HEK293 (cell line): Measurements from ENCODE around the gene JAKMIP1.

ENCODE experiments used
- CTCF ChIA-PET: fragments of 350-600 bp; formaldehyde crosslinking; extraction: SDS; loops from one replicate; lab custom pipeline; 2021; ENCODE audit warnings: antibody characterized with exemption; lab: Yijun Ruan, JAX
- POLR2A ChIA-PET: fragments of 300-600 bp; formaldehyde crosslinking; extraction: SDS; loops from one replicate; lab custom pipeline; 2020; ENCODE audit warnings: antibody characterized with exemption, inconsistent platforms; lab: Yijun Ruan, JAX
- H3K27ac ChIP-seq: fragments of 200-500 bp; sonication (Bioruptor generic); 2 replicates; pipeline ENCODE4 v1.5.1; 2014; ENCODE audit warnings: low read depth, low read length, control low read depth, inconsistent platforms; ENCODE audit errors: extremely low read depth
- H3K36me3 ChIP-seq, 2 experiments: fragments of 200-500 bp in 1 of 2; sonication (Bioruptor generic) in 1 of 2; 1 replicate in 1 of 2; 2 replicates in 1 of 2; pipeline ENCODE4 v1.5.1; 2014 to 2017; ENCODE audit warnings: inconsistent platforms in 2 of 2, low read length in 2 of 2; ENCODE audit not compliant: control insufficient read depth in 2 of 2, insufficient read depth in 1 of 2
- H3K4me1 ChIP-seq: fragments of 200-500 bp; sonication (Bioruptor generic); 2 replicates; pipeline ENCODE4 v1.5.1; 2014; ENCODE audit warnings: mild to moderate bottlenecking, low read length, inconsistent platforms; ENCODE audit not compliant: control insufficient read depth, insufficient read depth
- H3K4me3 ChIP-seq: 2 replicates; pipeline ENCODE4 v1.5.1; 2011; ENCODE audit warnings: low read depth, mild to moderate bottlenecking, control low read depth, low read length, moderate library complexity
- H3K9me3 ChIP-seq: fragments of 200-500 bp; sonication (Bioruptor generic); 2 replicates; pipeline ENCODE4 v1.5.1; 2014; ENCODE audit warnings: low read depth, low read length, inconsistent platforms; ENCODE audit not compliant: control insufficient read depth, insufficient read depth
- GLIS1 ChIP-seq: fragments of 450-650 bp; formaldehyde crosslinking; IDR thresholded peaks from 2 replicates; pipeline ENCODE4 v1.5.1; 2016; ENCODE audit warnings: missing biosample characterization, missing genetic modification characterization
- HOXA7 ChIP-seq: sonication (generic); formaldehyde crosslinking; IDR thresholded peaks from 2 replicates; pipeline ENCODE4 v1.8.1; 2022; ENCODE audit warnings: missing genetic modification reagents, borderline replicate concordance
- PRDM1 ChIP-seq: fragments of 450-650 bp; formaldehyde crosslinking; IDR thresholded peaks from 2 replicates; pipeline ENCODE4; 2016; ENCODE audit warnings: missing biosample characterization, missing genetic modification characterization
- SP3 ChIP-seq: fragments of 450-650 bp; formaldehyde crosslinking; IDR thresholded peaks from 2 replicates; pipeline ENCODE4 v1.5.1; 2016; ENCODE audit warnings: missing biosample characterization, missing genetic modification characterization
- ZBTB17 ChIP-seq: fragments of 450-650 bp; formaldehyde crosslinking; IDR thresholded peaks from 2 replicates; pipeline ENCODE4 v1.5.1; 2016; ENCODE audit warnings: missing biosample characterization, missing genetic modification characterization
- ZFP69B ChIP-seq: fragments of 450-650 bp; formaldehyde crosslinking; IDR thresholded peaks from 2 replicates; pipeline ENCODE4 v1.5.1; 2016; ENCODE audit warnings: missing biosample characterization, missing genetic modification characterization
- ZNF140 ChIP-seq: fragments of 450-650 bp; formaldehyde crosslinking; IDR thresholded peaks from 2 replicates; pipeline ENCODE4 v1.5.1; 2016; ENCODE audit warnings: missing biosample characterization, missing genetic modification characterization
- ZNF19 ChIP-seq: fragments of 450-650 bp; formaldehyde crosslinking; IDR thresholded peaks from 2 replicates; pipeline ENCODE4; 2016; ENCODE audit warnings: missing biosample characterization, missing genetic modification characterization, low read depth
- ZNF24 ChIP-seq: fragments of 450-650 bp; formaldehyde crosslinking; IDR thresholded peaks from 2 replicates; pipeline ENCODE4 v1.5.1; 2016; ENCODE audit warnings: missing biosample characterization, missing genetic modification characterization
- ZNF292 ChIP-seq: fragments of 450-650 bp; formaldehyde crosslinking; IDR thresholded peaks from 2 replicates; pipeline ENCODE4 v1.5.1; 2016; ENCODE audit warnings: low read depth, missing biosample characterization, missing genetic modification characterization, borderline replicate concordance
- ZNF391 ChIP-seq: fragments of 450-650 bp; formaldehyde crosslinking; IDR thresholded peaks from 2 replicates; pipeline ENCODE4 v1.5.1; 2016; ENCODE audit warnings: low read depth, missing biosample characterization, missing genetic modification characterization, borderline replicate concordance
- ZNF394 ChIP-seq: fragments of 450-650 bp; formaldehyde crosslinking; IDR thresholded peaks from 2 replicates; pipeline ENCODE4 v1.5.1; 2016; ENCODE audit warnings: missing biosample characterization, missing genetic modification characterization, mild to moderate bottlenecking, moderate library complexity, borderline replicate concordance
- ZNF501 ChIP-seq: fragments of 450-650 bp; formaldehyde crosslinking; IDR thresholded peaks from 2 replicates; pipeline ENCODE4 v1.5.1; 2016; ENCODE audit warnings: missing biosample characterization, missing genetic modification characterization
- ZNF514 ChIP-seq: fragments of 450-650 bp; formaldehyde crosslinking; IDR thresholded peaks from 2 replicates; pipeline ENCODE4 v1.5.1; 2016; ENCODE audit warnings: missing biosample characterization, missing genetic modification characterization
- ZNF530 ChIP-seq: fragments of 450-650 bp; formaldehyde crosslinking; IDR thresholded peaks from 2 replicates; pipeline ENCODE4 v1.5.1; 2016; ENCODE audit warnings: low read depth, missing biosample characterization, missing genetic modification characterization
- ZNF544 ChIP-seq: fragments of 450-650 bp; formaldehyde crosslinking; IDR thresholded peaks from 2 replicates; pipeline ENCODE4 v1.5.0; 2017; ENCODE audit warnings: missing biosample characterization, missing genetic modification characterization
- ZNF624 ChIP-seq: fragments of 450-650 bp; formaldehyde crosslinking; IDR thresholded peaks from 2 replicates; pipeline ENCODE4 v1.5.1; 2017; ENCODE audit warnings: missing biosample characterization, missing genetic modification characterization
- ZNF664 ChIP-seq: fragments of 450-650 bp; formaldehyde crosslinking; IDR thresholded peaks from 2 replicates; pipeline ENCODE4 v1.5.1; 2016; ENCODE audit warnings: missing biosample characterization, missing genetic modification characterization
- ZNF747 ChIP-seq: fragments of 450-650 bp; formaldehyde crosslinking; IDR thresholded peaks from 2 replicates; pipeline ENCODE4 v1.5.1; 2016; ENCODE audit warnings: missing biosample characterization, missing genetic modification characterization
- ZSCAN16 ChIP-seq: fragments of 450-650 bp; formaldehyde crosslinking; IDR thresholded peaks from 2 replicates; pipeline ENCODE4 v1.5.1; 2016; ENCODE audit warnings: missing biosample characterization, missing genetic modification characterization
- ZXDB ChIP-seq: fragments of 450-650 bp; formaldehyde crosslinking; IDR thresholded peaks from 2 replicates; pipeline ENCODE4 v1.5.1; 2016; ENCODE audit warnings: missing biosample characterization, missing genetic modification characterization
- TF ChIP-seq, protein P1 (sequence below): fragments of 450-650 bp; formaldehyde crosslinking; IDR thresholded peaks from 2 replicates; pipeline ENCODE4 v1.5.1; 2017; ENCODE audit warnings: missing biosample characterization, mild to moderate bottlenecking, missing genetic modification characterization, moderate library complexity
- TF ChIP-seq, protein P2 (sequence below): fragments of 450-650 bp; formaldehyde crosslinking; IDR thresholded peaks from 2 replicates; pipeline ENCODE4 v1.5.1; 2016; ENCODE audit warnings: missing biosample characterization, missing genetic modification characterization
- TF ChIP-seq, protein P3 (sequence below): fragments of 450-650 bp; formaldehyde crosslinking; IDR thresholded peaks from 2 replicates; pipeline ENCODE4 v1.5.1; 2016; ENCODE audit warnings: missing biosample characterization, missing genetic modification characterization
- TF ChIP-seq, protein P4 (sequence below): fragments of 450-650 bp; formaldehyde crosslinking; IDR thresholded peaks from 2 replicates; pipeline ENCODE4 v1.5.1; 2017; ENCODE audit warnings: missing biosample characterization, missing genetic modification characterization
- TF ChIP-seq, protein P5 (sequence below): fragments of 450-650 bp; formaldehyde crosslinking; IDR thresholded peaks from 2 replicates; pipeline ENCODE4 v1.5.1; 2016; ENCODE audit warnings: missing biosample characterization, missing genetic modification characterization

JAKMIP1 gene

DNA sequence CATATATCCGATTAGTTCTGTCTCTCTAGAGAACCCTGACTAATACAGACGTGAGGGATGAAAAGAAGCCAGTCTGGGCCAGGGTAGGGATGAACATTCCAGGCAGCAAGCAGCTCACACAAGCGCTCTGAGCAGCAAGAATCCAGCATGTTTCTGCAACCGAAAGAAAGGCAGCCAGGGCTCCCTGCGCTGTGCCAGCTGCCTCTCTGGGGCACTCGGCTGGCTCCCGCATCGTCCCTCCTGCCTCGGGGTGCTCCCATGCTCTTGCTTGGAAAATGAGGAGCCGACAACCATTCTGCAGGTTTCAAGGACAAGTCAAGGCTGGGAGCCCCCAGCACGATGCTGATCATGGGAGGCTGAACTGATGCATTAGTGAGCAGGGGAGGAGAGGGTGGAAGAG is 7.0 kb downstream of the JAKMIP1 start:
- H3K36me3 ChIP-seq = no peaks in the 10 kb centered on the region
- no peak for TF ChIP-seq ZNF514 (tag by site-specific recombination)
- TF ChIP-seq, protein P1, sequence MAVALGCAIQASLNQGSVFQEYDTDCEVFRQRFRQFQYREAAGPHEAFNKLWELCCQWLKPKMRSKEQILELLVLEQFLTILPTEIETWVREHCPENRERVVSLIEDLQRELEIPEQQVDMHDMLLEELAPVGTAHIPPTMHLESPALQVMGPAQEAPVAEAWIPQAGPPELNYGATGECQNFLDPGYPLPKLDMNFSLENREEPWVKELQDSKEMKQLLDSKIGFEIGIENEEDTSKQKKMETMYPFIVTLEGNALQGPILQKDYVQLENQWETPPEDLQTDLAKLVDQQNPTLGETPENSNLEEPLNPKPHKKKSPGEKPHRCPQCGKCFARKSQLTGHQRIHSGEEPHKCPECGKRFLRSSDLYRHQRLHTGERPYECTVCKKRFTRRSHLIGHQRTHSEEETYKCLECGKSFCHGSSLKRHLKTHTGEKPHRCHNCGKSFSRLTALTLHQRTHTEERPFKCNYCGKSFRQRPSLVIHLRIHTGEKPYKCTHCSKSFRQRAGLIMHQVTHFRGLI (tag by site-specific recombination) = no peak
- no peak for TF ChIP-seq ZNF140 (tag by site-specific recombination)
- TF ChIP-seq ZNF544 (tag by site-specific recombination) = no peak
- TF ChIP-seq, protein P2, sequence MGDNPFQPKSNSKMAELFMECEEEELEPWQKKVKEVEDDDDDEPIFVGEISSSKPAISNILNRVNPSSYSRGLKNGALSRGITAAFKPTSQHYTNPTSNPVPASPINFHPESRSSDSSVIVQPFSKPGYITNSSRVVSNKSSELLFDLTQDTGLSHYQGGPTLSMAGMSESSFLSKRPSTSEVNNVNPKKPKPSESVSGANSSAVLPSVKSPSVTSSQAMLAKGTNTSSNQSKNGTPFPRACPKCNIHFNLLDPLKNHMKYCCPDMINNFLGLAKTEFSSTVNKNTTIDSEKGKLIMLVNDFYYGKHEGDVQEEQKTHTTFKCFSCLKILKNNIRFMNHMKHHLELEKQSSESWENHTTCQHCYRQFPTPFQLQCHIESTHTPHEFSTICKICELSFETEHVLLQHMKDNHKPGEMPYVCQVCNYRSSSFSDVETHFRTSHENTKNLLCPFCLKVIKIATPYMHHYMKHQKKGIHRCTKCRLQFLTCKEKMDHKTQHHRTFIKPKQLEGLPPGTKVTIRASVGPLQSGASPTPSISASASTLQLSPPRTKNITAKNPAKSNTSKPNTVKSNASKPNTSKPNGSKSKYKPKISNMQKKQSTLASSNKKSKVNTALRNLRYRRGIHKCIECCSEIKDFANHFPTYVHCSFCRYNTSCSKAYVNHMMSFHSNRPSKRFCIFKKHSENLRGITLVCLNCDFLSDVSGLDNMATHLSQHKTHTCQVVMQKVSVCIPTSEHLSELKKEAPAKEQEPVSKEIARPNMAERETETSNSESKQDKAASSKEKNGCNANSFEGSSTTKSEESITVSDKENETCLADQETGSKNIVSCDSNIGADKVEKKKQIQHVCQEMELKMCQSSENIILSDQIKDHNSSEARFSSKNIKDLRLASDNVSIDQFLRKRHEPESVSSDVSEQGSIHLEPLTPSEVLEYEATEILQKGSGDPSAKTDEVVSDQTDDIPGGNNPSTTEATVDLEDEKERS (tag by site-specific recombination) = no peak
- no peak for TF ChIP-seq ZNF747 (tag by site-specific recombination)
- TF ChIP-seq ZFP69B (tag by site-specific recombination) = no peak
- no peak for TF ChIP-seq ZNF292 (tag by site-specific recombination)
- TF ChIP-seq ZNF394 (tag by site-specific recombination) = no peak
- no peak for TF ChIP-seq ZSCAN16
- no peak for TF ChIP-seq ZNF530 (tag by site-specific recombination)
- TF ChIP-seq, protein P3, sequence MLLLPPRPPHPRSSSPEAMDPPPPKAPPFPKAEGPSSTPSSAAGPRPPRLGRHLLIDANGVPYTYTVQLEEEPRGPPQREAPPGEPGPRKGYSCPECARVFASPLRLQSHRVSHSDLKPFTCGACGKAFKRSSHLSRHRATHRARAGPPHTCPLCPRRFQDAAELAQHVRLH (tag by site-specific recombination) = no peak
- no peak for TF ChIP-seq ZNF391
- TF ChIP-seq, protein P4, sequence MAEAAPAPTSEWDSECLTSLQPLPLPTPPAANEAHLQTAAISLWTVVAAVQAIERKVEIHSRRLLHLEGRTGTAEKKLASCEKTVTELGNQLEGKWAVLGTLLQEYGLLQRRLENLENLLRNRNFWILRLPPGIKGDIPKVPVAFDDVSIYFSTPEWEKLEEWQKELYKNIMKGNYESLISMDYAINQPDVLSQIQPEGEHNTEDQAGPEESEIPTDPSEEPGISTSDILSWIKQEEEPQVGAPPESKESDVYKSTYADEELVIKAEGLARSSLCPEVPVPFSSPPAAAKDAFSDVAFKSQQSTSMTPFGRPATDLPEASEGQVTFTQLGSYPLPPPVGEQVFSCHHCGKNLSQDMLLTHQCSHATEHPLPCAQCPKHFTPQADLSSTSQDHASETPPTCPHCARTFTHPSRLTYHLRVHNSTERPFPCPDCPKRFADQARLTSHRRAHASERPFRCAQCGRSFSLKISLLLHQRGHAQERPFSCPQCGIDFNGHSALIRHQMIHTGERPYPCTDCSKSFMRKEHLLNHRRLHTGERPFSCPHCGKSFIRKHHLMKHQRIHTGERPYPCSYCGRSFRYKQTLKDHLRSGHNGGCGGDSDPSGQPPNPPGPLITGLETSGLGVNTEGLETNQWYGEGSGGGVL (tag by site-specific recombination) = no peak
- TF ChIP-seq ZNF624 (tag by site-specific recombination) = no peak
- no peak for TF ChIP-seq SP3
- no peak for TF ChIP-seq ZXDB (tag by site-specific recombination)
- no peak for TF ChIP-seq PRDM1 (tag by site-specific recombination)
- TF ChIP-seq HOXA7 (CRISPR knock-in tag) = no peak
- TF ChIP-seq ZNF24 (tag by site-specific recombination) = no peak
- TF ChIP-seq, all 188 proteins: peak for 0
- ChIA-PET CTCF (interaction anchor here (1.2 kb wide), 1 partner anchor 57 kb away, joined by 3 read pairs; no protein-coding TSS in a partner anchor), POLR2A (no interaction called here)
- H3K27ac ChIP-seq = no peak overlapping the region
- no peaks in the 10 kb centered on the region for H3K9me3 ChIP-seq
- no peaks in the 10 kb centered on the region for H3K4me1 ChIP-seq
- H3K4me3 ChIP-seq = no peak overlapping the region

DNA sequence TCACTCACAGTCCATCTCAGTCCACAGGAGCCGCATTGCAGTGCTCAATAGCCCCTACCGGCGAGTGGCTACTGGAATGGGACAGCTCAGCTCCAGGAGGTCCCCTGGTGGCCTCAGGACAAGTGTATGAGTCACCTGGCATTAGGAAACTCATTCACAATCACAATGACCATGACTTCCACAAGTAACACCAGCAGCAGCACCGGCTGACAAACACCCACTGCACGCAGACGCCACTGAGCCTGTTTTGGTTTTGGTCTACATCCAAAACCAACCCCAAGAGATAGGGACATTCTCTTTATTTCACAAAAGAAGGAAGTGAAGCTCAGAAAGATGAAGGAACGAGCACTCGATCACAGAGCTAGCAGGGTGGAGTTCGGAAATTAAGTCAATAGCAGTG is 8.1 kb downstream of the JAKMIP1 start:
- CTCF ChIA-PET = interaction anchor here (1.2 kb wide), 1 partner anchor 59 kb away, joined by 3 read pairs; no protein-coding TSS in a partner anchor
- no peaks in the 10 kb centered on the region for H3K9me3 ChIP-seq
- no peak overlapping the region for H3K27ac ChIP-seq
- POLR2A ChIA-PET = no interaction called here
- H3K36me3 ChIP-seq = no peaks in the 10 kb centered on the region
- H3K4me1 ChIP-seq = no peaks in the 10 kb centered on the region
- no peak overlapping the region for H3K4me3 ChIP-seq
- TF ChIP-seq ZNF19 (no peak), ZBTB17 (tag by site-specific recombination) (no peak), ZNF664 (no peak), ZNF501 (tag by site-specific recombination) (no peak), GLIS1 (tag by site-specific recombination) (no peak)
- TF ChIP-seq, protein P5, sequence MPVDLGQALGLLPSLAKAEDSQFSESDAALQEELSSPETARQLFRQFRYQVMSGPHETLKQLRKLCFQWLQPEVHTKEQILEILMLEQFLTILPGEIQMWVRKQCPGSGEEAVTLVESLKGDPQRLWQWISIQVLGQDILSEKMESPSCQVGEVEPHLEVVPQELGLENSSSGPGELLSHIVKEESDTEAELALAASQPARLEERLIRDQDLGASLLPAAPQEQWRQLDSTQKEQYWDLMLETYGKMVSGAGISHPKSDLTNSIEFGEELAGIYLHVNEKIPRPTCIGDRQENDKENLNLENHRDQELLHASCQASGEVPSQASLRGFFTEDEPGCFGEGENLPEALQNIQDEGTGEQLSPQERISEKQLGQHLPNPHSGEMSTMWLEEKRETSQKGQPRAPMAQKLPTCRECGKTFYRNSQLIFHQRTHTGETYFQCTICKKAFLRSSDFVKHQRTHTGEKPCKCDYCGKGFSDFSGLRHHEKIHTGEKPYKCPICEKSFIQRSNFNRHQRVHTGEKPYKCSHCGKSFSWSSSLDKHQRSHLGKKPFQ (tag by site-specific recombination) = no peak
- TF ChIP-seq, protein P2 (tag by site-specific recombination) = no peak
